Natural killer cell treated with Interleukin-12 subunit alpha and Interleukin-12 subunit beta and Interleukin-15 and Interleukin-18, amount 100 ng/mL, for 72 hours (primary cell): ENCODE results near the gene VSTM2L. TPM values are rescaled to one million over a fixed set of nuclear protein-coding genes. Genes with fewer than 3 reads are reported as not detected.

ENCODE experiments used
- ATAC-seq, 2 donors: fragments of 150-1000 bp; cut with Tn5 transposase in 1 of 2; sonication (Bioruptor Pico), chemical (Tn5 transposase) in 1 of 2; 2 replicates each; pipeline ENCODE4 v1.10.0; 2021
- DNase-seq: peaks from one replicate; pipeline ENCODE4 v3.0.0; 2022; ENCODE audit warnings: low spot score
- H3K27ac Mint-ChIP-seq, 2 donors: 1 replicate in 1 of 2; 2 replicates in 1 of 2; pipeline ENCODE4 v1.8.0; 2022; ENCODE audit warnings: mixed read lengths in 2 of 2, mild to moderate bottlenecking in 1 of 2, moderate library complexity in 1 of 2
- H3K27me3 Mint-ChIP-seq, 2 donors: 1 replicate in 1 of 2; 2 replicates in 1 of 2; pipeline ENCODE4 v1.8.0; 2022; ENCODE audit warnings: mixed read lengths in 2 of 2
- H3K36me3 Mint-ChIP-seq: one replicate; pipeline ENCODE4 v1.8.0; 2022; ENCODE audit warnings: mixed read lengths
- H3K4me1 Mint-ChIP-seq, 2 donors: 1 replicate in 1 of 2; 2 replicates in 1 of 2; pipeline ENCODE4 v1.8.0; 2022; ENCODE audit warnings: low read depth in 2 of 2, mixed read lengths in 2 of 2, mild to moderate bottlenecking in 1 of 2
- H3K4me3 Mint-ChIP-seq: one replicate; pipeline ENCODE4 v1.8.0; 2022; ENCODE audit warnings: mixed read lengths
- H3K9me3 Mint-ChIP-seq: 2 replicates; pipeline ENCODE4 v1.8.0; 2022; ENCODE audit warnings: mixed read lengths
- total RNA-seq, 2 donors: library from RNA; stranded (reverse); gene quantifications; one replicate each; pipeline ENCODE4 v1.2.3, GENCODE V29; 2022

VSTM2L gene
- total RNA-seq, 2 donors from 2014 or later = 0.14 to 0.75 TPM

GRCh38 chr20:37987602-37988290 is 84.8 kb downstream of the VSTM2L start:
- Mint-ChIP-seq H3K4me1 (peaks cover 33 to 36% of the 10 kb centered on the region in 2 donors), H3K27ac (no peak overlapping the region), H3K27me3 (no peaks in the 10 kb centered on the region), H3K4me3 (no peak overlapping the region), H3K9me3 (no peaks in the 10 kb centered on the region), H3K36me3 (peaks cover 9% of the 10 kb centered on the region)
- no peak for ATAC-seq
- no peak for DNase-seq

GRCh38 chr20:37988306-37988954 is 85.5 kb downstream of the VSTM2L start:
- H3K27me3 Mint-ChIP-seq = no peaks in the 10 kb centered on the region
- no peaks in the 10 kb centered on the region for H3K9me3 Mint-ChIP-seq
- no peak overlapping the region for H3K4me3 Mint-ChIP-seq
- H3K4me1 Mint-ChIP-seq = peaks cover 33 to 36% of the 10 kb centered on the region in 2 donors
- DNase-seq = no peak
- no peak for ATAC-seq
- H3K36me3 Mint-ChIP-seq = peaks cover 9% of the 10 kb centered on the region
- H3K27ac Mint-ChIP-seq = no peak overlapping the region

- H3K9me3 Mint-ChIP-seq = no peaks in the 10 kb centered on the region
- H3K4me3 Mint-ChIP-seq = peak overlapping the region; percentile 73
- H3K36me3 Mint-ChIP-seq = peaks cover 12% of the 10 kb centered on the region
- H3K4me1 Mint-ChIP-seq = peaks cover 33 to 40% of the 10 kb centered on the region in 2 donors
- no peaks in the 10 kb centered on the region for H3K27me3 Mint-ChIP-seq
- no peak for DNase-seq
- ATAC-seq = no peak
- peak overlapping the region; percentile 84 to 85 for H3K27ac Mint-ChIP-seq
Measured at GRCh38 chr20:37989601-37990295, 86.8 kb downstream of the VSTM2L start.

- no peaks in the 10 kb centered on the region for H3K27me3 Mint-ChIP-seq
- no peaks in the 10 kb centered on the region for H3K9me3 Mint-ChIP-seq
- H3K27ac Mint-ChIP-seq = peak overlapping the region; percentile 84 to 85
- H3K36me3 Mint-ChIP-seq = peaks cover 18% of the 10 kb centered on the region
- DNase-seq (peak; percentile 79), ATAC-seq (peak; percentile 94 to 97)
- H3K4me1 Mint-ChIP-seq = peaks cover 33 to 40% of the 10 kb centered on the region in 2 donors
- H3K4me3 Mint-ChIP-seq = peak overlapping the region; percentile 73
Measured at GRCh38 chr20:37990571-37991151, 87.7 kb downstream of the VSTM2L start.

- Mint-ChIP-seq H3K27me3 (no peaks in the 10 kb centered on the region), H3K9me3 (no peaks in the 10 kb centered on the region), H3K27ac (peak overlapping the region; percentile 84 to 85), H3K4me3 (peak overlapping the region; percentile 73), H3K36me3 (peaks cover 18% of the 10 kb centered on the region), H3K4me1 (peaks cover 33 to 40% of the 10 kb centered on the region in 2 donors)
- ATAC-seq (no peak), DNase-seq (no peak)
Measured at GRCh38 chr20:37991157-37991866, 88.4 kb downstream of the VSTM2L start.

- H3K4me1 Mint-ChIP-seq = peaks cover 33 to 40% of the 10 kb centered on the region in 2 donors
- DNase-seq (no peak), ATAC-seq (no peak)
- peaks cover 18% of the 10 kb centered on the region for H3K36me3 Mint-ChIP-seq
- no peaks in the 10 kb centered on the region for H3K9me3 Mint-ChIP-seq
- H3K27ac Mint-ChIP-seq = peak overlapping the region; percentile 84 to 85
- no peaks in the 10 kb centered on the region for H3K27me3 Mint-ChIP-seq
- H3K4me3 Mint-ChIP-seq = peak overlapping the region; percentile 73
Measured at GRCh38 chr20:37991908-37992307, 89.0 kb downstream of the VSTM2L start.

GRCh38 chr20:37992802-37993409 is 90.0 kb downstream of the VSTM2L start:
- Mint-ChIP-seq H3K4me1 (peaks cover 33 to 40% of the 10 kb centered on the region in 2 donors), H3K4me3 (no peak overlapping the region), H3K27ac (peak overlapping the region in 1 of 2 donors; percentile 84), H3K9me3 (no peaks in the 10 kb centered on the region), H3K27me3 (no peaks in the 10 kb centered on the region), H3K36me3 (peaks cover 25% of the 10 kb centered on the region)
- DNase-seq = no peak
- ATAC-seq = no peak

- no peak for ATAC-seq
- H3K4me3 Mint-ChIP-seq = no peak overlapping the region
- peaks cover 25 to 29% of the 10 kb centered on the region in 2 donors for H3K4me1 Mint-ChIP-seq
- no peaks in the 10 kb centered on the region for H3K27me3 Mint-ChIP-seq
- no peak for DNase-seq
- peaks cover 29% of the 10 kb centered on the region for H3K36me3 Mint-ChIP-seq
- H3K27ac Mint-ChIP-seq = no peak overlapping the region
- no peaks in the 10 kb centered on the region for H3K9me3 Mint-ChIP-seq
Measured at GRCh38 chr20:37994512-37994911, 91.6 kb downstream of the VSTM2L start.

Other genes with a start within 250 kb of the VSTM2L start
- 10 to 100 TPM; 80.9 to 95.9 TPM for gene CTNNBL1, start 209.1 kb upstream of the VSTM2L start, total RNA-seq
- 10 to 100 TPM; 30.8 to 53.1 TPM for gene TTI1, start 130.3 kb downstream of the VSTM2L start, total RNA-seq
- 10 to 100 TPM; 46.4 to 85.4 TPM for gene RPRD1B, start 130.6 kb downstream of the VSTM2L start, total RNA-seq